IMR-90 (cell line): ENCODE measurements around the gene SH3BP5. TPM values are rescaled to one million over a fixed set of nuclear protein-coding genes. Genes with fewer than 3 reads are reported as not detected.

ENCODE experiments used
- ATAC-seq: fragments of 200-7000 bp; cut with Tn5 transposase; 2 replicates; pipeline ENCODE4 v1.9.1; 2020; ENCODE audit warnings: low read depth, mild to moderate bottlenecking, moderate library complexity
- BruUV-seq: library from RNA; stranded (reverse); fragments of 400-500 nt; replicated peaks from 2 replicates; lab custom pipeline; 2021; lab: Mats Ljungman, UMichigan
- CTCF ChIA-PET: fragments of 300-600 bp; formaldehyde crosslinking; extraction: SDS; loops from one replicate; lab custom pipeline; 2021; ENCODE audit warnings: antibody characterized with exemption; lab: Yijun Ruan, JAX
- POLR2A ChIA-PET: fragments of 300-600 bp; sonication (Branson Sonifier 250); formaldehyde crosslinking; loops from one replicate; lab custom pipeline; 2022; ENCODE audit warnings: antibody characterized with exemption; ENCODE audit not compliant: unreplicated experiment; lab: Charles Lee
- DNase-seq: peaks from one replicate; pipeline ENCODE4 v3.0.0; 2013
- H2AFZ ChIP-seq: replicated peaks from 2 replicates; pipeline ENCODE3; 2013; ENCODE audit warnings: low read length, mild to moderate bottlenecking; ENCODE audit not compliant: poor library complexity
- H2AK5ac ChIP-seq: 2 replicates; pipeline ENCODE4 v1.6.1; 2013; ENCODE audit warnings: low read depth, low read length, inconsistent platforms
- H2AK9ac ChIP-seq: replicated peaks from 2 replicates; pipeline ENCODE3; 2013; ENCODE audit warnings: mild to moderate bottlenecking, low read depth, low read length, moderate library complexity; ENCODE audit not compliant: poor library complexity
- H2BK120ac ChIP-seq: 2 replicates; pipeline ENCODE4 v1.6.1; 2013; ENCODE audit warnings: low read depth, low read length, inconsistent platforms
- H2BK15ac ChIP-seq: 3 replicates; pipeline ENCODE4 v1.6.1; 2013; ENCODE audit warnings: low read depth, low read length, inconsistent platforms
- H2BK20ac ChIP-seq: 2 replicates; pipeline ENCODE4 v1.6.1; 2013; ENCODE audit warnings: low read depth, mild to moderate bottlenecking, inconsistent platforms, low read length, moderate library complexity
- H2BK5ac ChIP-seq: 2 replicates; pipeline ENCODE4 v1.6.1; 2013; ENCODE audit warnings: mild to moderate bottlenecking, low read depth, low read length, inconsistent platforms; ENCODE audit not compliant: poor library complexity, severe bottlenecking
- H3K14ac ChIP-seq: replicated peaks from 2 replicates; pipeline ENCODE4 v1.6.1; 2013; ENCODE audit warnings: low read depth, low read length, inconsistent platforms
- H3K18ac ChIP-seq: 2 replicates; pipeline ENCODE4 v1.6.1; 2013; ENCODE audit warnings: low read depth, low read length, control low read depth
- H3K23ac ChIP-seq: 2 replicates; pipeline ENCODE4 v1.6.1; 2013; ENCODE audit warnings: low read depth, low read length, inconsistent platforms
- H3K27ac ChIP-seq: 2 replicates; pipeline ENCODE4 v1.5.1; 2013; ENCODE audit warnings: mild to moderate bottlenecking, control low read depth, low read length; ENCODE audit not compliant: insufficient read depth
- H3K27me3 ChIP-seq: 2 replicates; pipeline ENCODE4 v1.6.1; 2013; ENCODE audit warnings: low read length; ENCODE audit not compliant: control insufficient read depth, insufficient read depth
- H3K36me3 ChIP-seq: 2 replicates; pipeline ENCODE4 v1.6.1; 2013; ENCODE audit warnings: low read length, mixed read lengths; ENCODE audit not compliant: control insufficient read depth, insufficient read depth
- H3K4ac ChIP-seq: 2 replicates; pipeline ENCODE4 v1.6.1; 2013; ENCODE audit warnings: low read depth, low read length, inconsistent platforms
- H3K4me1 ChIP-seq: 2 replicates; pipeline ENCODE4 v1.6.1; 2013; ENCODE audit warnings: low read length, mixed read lengths; ENCODE audit not compliant: control insufficient read depth, insufficient read depth
- H3K4me2 ChIP-seq: 2 replicates; pipeline ENCODE4 v1.6.1; 2013; ENCODE audit warnings: low read depth, mild to moderate bottlenecking, control low read depth, low read length, moderate library complexity
- H3K4me3 ChIP-seq: 2 replicates; pipeline ENCODE4 v1.5.1; 2013; ENCODE audit warnings: low read depth, mild to moderate bottlenecking, control low read depth, low read length, moderate library complexity; ENCODE audit not compliant: insufficient read depth
- H3K56ac ChIP-seq: 2 replicates; pipeline ENCODE4 v1.6.1; 2013; ENCODE audit warnings: low read length, inconsistent platforms; ENCODE audit not compliant: insufficient read depth; ENCODE audit errors: extremely low read depth
- H3K79me1 ChIP-seq, 2 experiments: 2 replicates each; pipeline ENCODE4 v1.6.1; 2013; ENCODE audit warnings: low read length in 2 of 2, inconsistent platforms in 1 of 2, low read depth in 1 of 2
- H3K9ac ChIP-seq: 2 replicates; pipeline ENCODE4 v1.6.1; 2013; ENCODE audit warnings: low read depth, low read length, control low read depth
- H3K9me1 ChIP-seq: 2 replicates; pipeline ENCODE4 v1.6.1; 2013; ENCODE audit warnings: low read length, inconsistent platforms; ENCODE audit not compliant: insufficient read depth
- H3K9me3 ChIP-seq: 2 replicates; pipeline ENCODE4 v1.6.1; 2013; ENCODE audit warnings: low read length; ENCODE audit not compliant: control insufficient read depth, insufficient read depth
- H4K20me1 ChIP-seq: 2 replicates; pipeline ENCODE4 v1.6.1; 2013; ENCODE audit warnings: low read length, inconsistent platforms; ENCODE audit not compliant: insufficient read depth
- H4K5ac ChIP-seq: 2 replicates; pipeline ENCODE4 v1.6.1; 2013; ENCODE audit warnings: mild to moderate bottlenecking, low read depth, low read length, control low read depth
- H4K8ac ChIP-seq, 2 experiments: 2 replicates each; pipeline ENCODE4 v1.6.1; 2013; ENCODE audit warnings: low read depth in 2 of 2, low read length in 2 of 2, control low read depth in 1 of 2, inconsistent platforms in 1 of 2
- H4K91ac ChIP-seq: 2 replicates; pipeline ENCODE4 v1.6.1; 2013; ENCODE audit warnings: low read depth, low read length, inconsistent platforms; ENCODE audit not compliant: insufficient read depth
- BHLHE40 ChIP-seq: fragments of 150-350 bp; IDR thresholded peaks from 2 replicates; pipeline ENCODE4 v1.6.1; 2016; ENCODE audit warnings: mild to moderate bottlenecking, low read depth, low read length
- CHD1 ChIP-seq: IDR thresholded peaks from 2 replicates; pipeline ENCODE4 v1.6.1; 2012; ENCODE audit warnings: low read depth, low read length, improper control_type of control experiment
- CTCF ChIP-seq: conservative IDR thresholded peaks from 2 replicates; pipeline ENCODE4 v1.5.1; 2012; ENCODE audit warnings: mild to moderate bottlenecking, low read depth, low read length, improper control_type of control experiment
- ELK1 ChIP-seq: fragments of 150-350 bp; IDR thresholded peaks from 2 replicates; pipeline ENCODE4 v1.6.1; 2016; ENCODE audit warnings: low read depth, mild to moderate bottlenecking, low read length, moderate library complexity, borderline replicate concordance
- NFE2L2 ChIP-seq: fragments of 150-350 bp; IDR thresholded peaks from 2 replicates; pipeline ENCODE4 v1.6.1; 2016; ENCODE audit warnings: low read depth, mild to moderate bottlenecking, low read length
- POLR2A ChIP-seq: IDR thresholded peaks from 2 replicates; pipeline ENCODE4 v1.6.1; 2012; ENCODE audit warnings: mild to moderate bottlenecking, low read depth, low read length
- RAD21 ChIP-seq: IDR thresholded peaks from 2 replicates; pipeline ENCODE4 v1.6.1; 2012; ENCODE audit warnings: low read length, improper control_type of control experiment
- RCOR1 ChIP-seq: IDR thresholded peaks from 2 replicates; pipeline ENCODE4 v1.6.1; 2012; ENCODE audit warnings: mild to moderate bottlenecking, low read length, improper control_type of control experiment; ENCODE audit not compliant: insufficient replicate concordance
- RFX5 ChIP-seq: IDR thresholded peaks from 2 replicates; pipeline ENCODE4 v1.8.0; 2012; ENCODE audit warnings: low read depth, mild to moderate bottlenecking, low read length, moderate library complexity
- SMC3 ChIP-seq: fragments of 150-350 bp; IDR thresholded peaks from 2 replicates; pipeline ENCODE4 v1.6.1; 2016; ENCODE audit warnings: low read depth, mild to moderate bottlenecking, antibody characterized with exemption, low read length, moderate library complexity
- WGBS, 2 experiments: methylation state at CpG; one replicate each; pipeline versions ENCODE4 v1.1.5 to v1.1.7; 2013; ENCODE audit warnings: missing lambda C conversion rate in 2 of 2; ENCODE audit not compliant: insufficient read length in 1 of 2; ENCODE audit errors: extremely low coverage in 2 of 2; 5-methylcytosine and 5-hydroxymethylcytosine counted together
- dilution Hi-C: fragments of 300-500 bp; cut with HindIII; formaldehyde crosslinking; loops from one replicate; pipeline ENCODE4 v1.14.3; 2018; ENCODE audit warnings: low sequenced_read_pairs; ENCODE audit not compliant: unreplicated experiment
- in situ Hi-C: fragments of 300-500 bp; cut with MboI; formaldehyde crosslinking; loops from 3 replicates; pipeline ENCODE4 v1.14.3; 2019; ENCODE audit warnings: low sequenced_read_pairs, inconsistent platforms, mixed read lengths
- intact Hi-C: fragments of 100-400 bp; cut with micrococcal nuclease; formaldehyde crosslinking; loops from 2 replicates; pipeline ENCODE4 v1.10.0; 2022
- polyA plus RNA-seq, 3 experiments: library from polyadenylated mRNA; depleted of rRNA; stranded (reverse); fragments of >200 nt; gene quantifications; 2 replicates each; pipeline ENCODE4 v1.2.3, GENCODE V29; 2012; ENCODE audit warnings: low replicate concordance in 1 of 3
- total RNA-seq: library from RNA; depleted of rRNA; stranded (reverse); fragments of >200 nt; gene quantifications from 2 replicates; pipeline ENCODE4 v1.2.3, GENCODE V29; 2012

Gene SH3BP5
- total and polyA plus RNA-seq, 2 of the 4 experiments (the other 2 are of a cell fraction): 14.0 to 23.5 TPM

GRCh38 chr3:15258720-15259119 lies 73.7 kb downstream of the SH3BP5 start:
- WGBS, 2 experiments: 98% methylated on average over 7 of the region's 7 CpGs; no CpG with 5 or more reads in 1 of the 2 experiments
- H2BK120ac ChIP-seq: no peak overlapping the region
- peaks cover 4% of the 10 kb centered on the region; the same call in 1 of the 2 replicates for H3K9me1 ChIP-seq
- no peak overlapping the region for H3K18ac ChIP-seq
- DNase-seq: no peak
- no peaks in the 10 kb centered on the region for H3K4me1 ChIP-seq
- H3K4me3 ChIP-seq: no peak overlapping the region
- H4K5ac ChIP-seq: no peak overlapping the region
- H3K14ac ChIP-seq: no peak overlapping the region
- no peak overlapping the region for H3K56ac ChIP-seq
- H4K91ac ChIP-seq: no peak overlapping the region
- in situ Hi-C loops: no loop called here
- no peak overlapping the region for H2AK5ac ChIP-seq
- dilution Hi-C loops: no loop called here
- H2BK5ac ChIP-seq: no peak overlapping the region
- no peak overlapping the region for H2AK9ac ChIP-seq
- POLR2A ChIA-PET: no interaction called here
- H3K9me3 ChIP-seq: no peaks in the 10 kb centered on the region
- CTCF ChIA-PET: interaction anchor here (1.1 kb wide), 1 partner anchor 9 kb away, joined by 4 read pairs; no protein-coding TSS in a partner anchor
- H3K27ac ChIP-seq: no peak overlapping the region
- H3K4ac ChIP-seq: no peak overlapping the region
- no TSS peak for BruUV-seq
- H2AFZ ChIP-seq: no peak overlapping the region
- no peak overlapping the region for H3K9ac ChIP-seq
- H4K20me1 ChIP-seq: no peaks in the 10 kb centered on the region; the same call in 1 of the 2 replicates
- H3K4me2 ChIP-seq: no peak overlapping the region
- no peak for TF ChIP-seq RCOR1
- TF ChIP-seq SMC3: no peak
- TF ChIP-seq CTCF: no peak
- no peak for TF ChIP-seq ELK1
- no peak for TF ChIP-seq POLR2A
- no peak for TF ChIP-seq RAD21
- TF ChIP-seq BHLHE40: no peak
- no peak for TF ChIP-seq NFE2L2
- no peak for TF ChIP-seq RFX5
- TF ChIP-seq CHD1: no peak
- H3K79me1 ChIP-seq: 0 out of 4 replicates have a peak, but pooled peaks cover 0 to 2% of the 10 kb centered on the region in 2 experiments
- H2BK20ac ChIP-seq: no peak overlapping the region
- no peak for ATAC-seq
- intact Hi-C loops: loop anchor here (10.0 kb wide), 1 partner anchor 436 kb away; no protein-coding TSS in a partner anchor
- no peak overlapping the region for H2BK15ac ChIP-seq
- H3K36me3 ChIP-seq: peaks cover 37% of the 10 kb centered on the region
- no peaks in the 10 kb centered on the region for H3K27me3 ChIP-seq
- H4K8ac ChIP-seq: no peak overlapping the region
- H3K23ac ChIP-seq: no peak overlapping the region
